ENCODE results near the gene LAX1. TPM values are rescaled to one million over a fixed set of nuclear protein-coding genes. Genes with fewer than 3 reads are reported as not detected.
A peak's percentile ranks its signal among the peaks of the same experiment; 100 is the strongest.
"Not testable (repeated sequence)": the region's sequence is repeated elsewhere in the genome, so short reads cannot be mapped to it uniquely, and the experiment has no call there.

Gene LAX1, protein sequence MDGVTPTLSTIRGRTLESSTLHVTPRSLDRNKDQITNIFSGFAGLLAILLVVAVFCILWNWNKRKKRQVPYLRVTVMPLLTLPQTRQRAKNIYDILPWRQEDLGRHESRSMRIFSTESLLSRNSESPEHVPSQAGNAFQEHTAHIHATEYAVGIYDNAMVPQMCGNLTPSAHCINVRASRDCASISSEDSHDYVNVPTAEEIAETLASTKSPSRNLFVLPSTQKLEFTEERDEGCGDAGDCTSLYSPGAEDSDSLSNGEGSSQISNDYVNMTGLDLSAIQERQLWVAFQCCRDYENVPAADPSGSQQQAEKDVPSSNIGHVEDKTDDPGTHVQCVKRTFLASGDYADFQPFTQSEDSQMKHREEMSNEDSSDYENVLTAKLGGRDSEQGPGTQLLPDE
- polyA plus RNA-seq (2013, experiment 1 of 2; ENCODE audit: insufficient read length), result not detected
- polyA plus RNA-seq (2013, experiment 2 of 2; ENCODE audit: insufficient read length), result 0.05 TPM

DNA sequence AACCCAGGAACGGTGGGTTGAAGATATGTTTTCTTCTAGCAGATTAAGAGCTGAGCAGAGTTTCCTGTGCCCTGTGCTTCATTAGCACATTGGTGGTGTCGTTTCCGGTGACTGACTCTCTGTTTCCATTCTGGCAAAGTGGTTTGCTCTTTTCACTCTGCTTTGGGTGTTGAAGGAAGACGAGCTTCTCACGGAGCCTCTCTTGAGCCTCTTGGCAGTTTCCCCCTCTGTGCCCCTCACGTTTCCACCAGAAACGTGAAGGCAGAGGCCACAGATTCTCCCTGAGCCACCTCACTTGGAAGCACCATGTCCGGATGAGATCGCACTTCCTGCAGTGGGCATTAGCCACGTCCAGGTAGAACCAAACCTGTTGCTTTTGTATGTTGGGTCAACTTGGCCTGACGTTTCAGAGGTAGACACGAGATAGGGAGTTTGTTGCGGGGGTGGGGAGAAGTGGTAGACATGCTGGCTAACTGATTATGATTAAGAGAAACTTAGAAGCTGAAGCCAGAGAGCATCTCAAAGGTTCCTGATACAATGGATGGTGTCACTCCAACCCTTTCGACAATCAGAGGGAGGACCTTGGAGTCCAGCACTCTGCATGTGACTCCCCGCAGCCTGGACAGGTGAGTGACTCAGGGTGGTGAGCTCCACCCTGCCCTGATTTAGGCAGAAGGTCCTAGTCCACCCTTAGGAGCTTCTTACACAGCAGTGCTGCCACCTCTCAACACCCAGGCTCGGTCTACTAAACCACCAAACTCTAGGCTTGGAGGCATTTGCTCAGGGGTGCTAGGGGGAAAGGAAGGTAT is at the start of gene LAX1:
TSS of gene LAX1 (plus strand) at position 155 of the 809 bp plus-strand sequence. CDS start at position 538, 383 bp downstream.
- DNase-seq, result no peak

DNA sequence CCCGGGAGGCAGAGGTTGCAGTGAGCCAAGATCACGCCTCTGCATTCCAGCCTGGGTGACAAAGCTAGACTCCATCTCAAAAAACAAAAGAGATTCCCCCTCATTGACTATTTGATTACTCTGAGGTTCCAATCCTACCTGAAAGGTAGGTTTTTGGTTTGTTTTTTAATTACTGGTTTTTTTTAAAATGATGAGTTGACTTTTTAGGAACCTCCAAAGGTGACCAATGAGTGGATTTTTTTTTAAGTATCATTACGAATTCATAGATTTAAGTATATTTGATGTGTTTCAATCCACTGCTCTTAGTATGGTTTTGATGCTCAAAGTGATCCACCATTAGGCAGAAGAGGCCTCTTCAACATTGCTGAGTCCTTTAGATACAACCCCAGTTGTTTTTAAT is 47.9 kb upstream of the LAX1 start:
- DNase-seq, result no peak

GRCh38 chr1:203720242-203720641 is 44.7 kb upstream of the LAX1 start:
- no peak for DNase-seq

DNA sequence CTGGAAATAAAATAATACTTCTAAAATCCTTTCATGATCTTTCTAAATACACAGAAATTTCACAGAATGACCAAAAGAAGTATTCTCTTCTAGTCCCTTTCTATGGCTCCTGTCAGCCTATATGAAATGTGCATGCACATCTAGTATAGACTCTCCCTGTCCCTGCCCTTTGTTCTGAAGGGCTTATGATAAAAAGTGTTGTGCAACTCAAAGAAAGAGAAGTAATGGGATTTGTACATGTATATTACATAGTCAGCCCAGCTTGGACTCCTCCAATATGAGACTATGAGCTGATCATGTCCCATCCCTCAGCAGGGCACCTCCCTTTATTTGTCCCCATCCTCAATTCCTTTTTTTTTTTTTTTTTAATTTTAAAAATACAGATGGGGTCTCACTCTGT is 42.1 kb upstream of the LAX1 start:
- no peak for DNase-seq

DNA sequence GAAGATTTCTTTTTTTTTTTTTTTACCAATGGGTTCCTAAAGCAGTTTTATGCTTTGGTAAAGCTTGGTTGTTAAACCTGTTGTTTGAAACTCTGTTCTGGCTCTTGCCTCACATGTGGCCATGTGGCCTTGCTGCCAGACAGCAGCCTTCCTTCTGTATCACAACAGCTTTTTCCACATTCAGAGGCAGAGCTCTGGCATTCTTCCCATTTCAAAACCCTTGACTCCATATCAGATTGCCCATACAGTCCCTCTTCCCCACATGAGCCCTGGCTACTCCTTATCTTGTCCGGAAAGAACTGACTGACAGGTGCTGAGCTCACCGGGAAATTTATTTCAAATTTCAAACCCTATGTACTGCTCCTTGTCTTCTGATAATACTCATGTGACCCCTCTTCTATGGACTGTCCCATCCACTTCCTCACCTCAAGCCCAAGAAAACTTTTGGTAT is 38.5 kb upstream of the LAX1 start:
- DNase-seq, result no peak

GRCh38 chr1:203733009-203733863 is 31.7 kb upstream of the LAX1 start:
- no peak for DNase-seq

DNA sequence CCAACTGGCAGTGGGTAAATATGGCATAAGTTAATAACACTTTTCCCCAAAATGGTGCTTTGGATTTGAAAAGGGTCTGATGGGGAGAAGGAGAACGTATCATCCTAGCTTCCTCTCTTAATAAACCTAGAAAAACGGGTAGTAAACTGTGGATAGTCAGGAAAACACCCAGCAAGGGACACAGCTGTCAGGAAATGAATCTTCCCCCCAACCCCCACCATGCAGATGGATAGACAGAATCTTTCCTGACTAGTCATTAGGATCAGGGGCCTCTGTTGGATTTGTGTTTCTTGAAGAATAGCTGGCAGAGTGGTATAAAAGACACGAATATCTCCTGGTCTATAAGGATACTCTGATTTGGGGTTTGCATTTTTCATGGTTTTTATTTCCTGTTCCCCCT is 22.5 kb upstream of the LAX1 start:
- DNase-seq, result peak; percentile 23

- DNase-seq, result no peak
Observed at GRCh38 chr1:203743091-203743571, 21.9 kb upstream of the LAX1 start.

- peak; percentile 8 for DNase-seq
Observed at GRCh38 chr1:203744075-203744972, 20.7 kb upstream of the LAX1 start.

DNA sequence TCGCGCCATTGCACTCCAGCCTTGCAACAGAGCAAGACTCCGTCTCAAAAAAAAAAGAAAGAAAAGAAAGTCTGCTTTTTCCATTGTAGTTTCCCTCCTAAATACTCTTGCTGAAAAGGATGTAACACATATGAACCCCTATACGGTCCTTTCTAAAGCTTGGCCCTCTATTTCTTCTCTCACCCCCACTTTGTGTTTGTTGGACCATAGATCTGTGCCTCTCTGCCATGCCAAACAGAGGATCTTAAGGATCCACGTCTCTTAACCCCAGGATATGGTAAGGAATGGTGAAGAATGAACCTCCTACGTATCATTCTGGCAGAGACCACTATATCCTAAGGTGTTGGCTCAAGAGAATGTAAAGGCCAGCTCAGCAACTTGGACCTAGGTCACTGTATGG is 18.7 kb upstream of the LAX1 start:
- no peak for DNase-seq

GRCh38 chr1:203751051-203751450 is 13.9 kb upstream of the LAX1 start:
- peak; percentile 84 for DNase-seq

GRCh38 chr1:203751618-203752361 is 13.2 kb upstream of the LAX1 start:
- DNase-seq, result not testable (repeated sequence)

- DNase-seq, result no peak
Observed at GRCh38 chr1:203754455-203754864, 10.5 kb upstream of the LAX1 start.

DNA sequence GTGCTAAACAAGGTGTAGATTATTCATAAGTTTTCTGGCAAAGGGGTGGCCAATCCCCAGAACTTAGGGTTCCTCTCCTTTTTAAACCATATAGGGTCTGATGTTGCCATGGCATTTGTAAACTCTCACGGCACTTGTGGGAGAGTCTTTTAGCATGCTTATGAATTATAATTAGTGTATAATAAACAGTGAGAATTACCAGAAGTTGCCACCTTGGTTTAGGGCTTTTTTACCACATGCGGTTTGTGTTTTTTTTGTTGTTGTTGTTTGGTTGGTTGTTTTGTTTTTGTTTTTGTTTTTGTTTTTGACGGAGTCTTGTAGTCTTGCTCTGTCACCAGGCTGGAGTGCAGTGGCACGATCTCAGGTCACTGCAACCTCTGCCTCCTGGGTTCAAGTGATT is 8.9 kb upstream of the LAX1 start:
- no peak for DNase-seq

DNA sequence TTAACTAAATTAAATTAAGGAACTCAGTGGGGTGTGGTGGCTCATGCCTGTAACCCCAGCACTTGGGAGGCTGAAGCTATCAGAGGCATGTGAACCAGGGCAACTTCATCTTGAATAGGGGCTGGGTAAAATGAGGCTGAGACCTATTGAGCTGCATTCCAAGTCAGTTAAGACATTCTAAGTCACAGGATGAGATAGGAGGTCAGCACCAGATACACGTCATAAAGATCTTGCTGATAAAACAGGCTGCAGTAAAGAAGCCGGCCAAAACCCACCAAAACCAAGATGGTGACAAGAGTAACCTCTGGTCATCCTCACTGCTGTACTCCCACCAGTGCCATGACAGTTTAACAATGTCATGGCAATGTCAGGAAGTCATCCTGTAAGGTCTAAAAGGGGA is 6.2 kb upstream of the LAX1 start:
- not testable (repeated sequence) for DNase-seq

DNA sequence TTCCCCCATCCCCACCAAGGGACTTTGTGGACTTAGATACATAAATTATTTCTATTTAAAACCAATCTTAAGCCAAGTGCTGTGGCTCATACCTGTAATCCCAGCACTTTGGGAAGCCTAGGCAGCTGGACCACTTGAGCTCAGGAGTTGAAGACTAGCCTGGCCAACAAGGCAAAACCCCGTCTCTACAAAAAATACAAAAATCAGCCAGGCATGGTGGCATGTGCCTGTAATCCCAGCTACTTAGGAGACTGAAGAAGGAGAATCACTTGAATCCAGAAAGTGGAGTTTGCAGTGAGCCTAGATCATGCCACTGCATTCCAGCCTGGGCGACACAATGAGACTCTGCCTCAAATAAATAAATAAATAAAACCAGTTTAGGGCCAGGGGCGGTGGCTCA is 4.5 kb upstream of the LAX1 start:
- DNase-seq, result no peak

DNA sequence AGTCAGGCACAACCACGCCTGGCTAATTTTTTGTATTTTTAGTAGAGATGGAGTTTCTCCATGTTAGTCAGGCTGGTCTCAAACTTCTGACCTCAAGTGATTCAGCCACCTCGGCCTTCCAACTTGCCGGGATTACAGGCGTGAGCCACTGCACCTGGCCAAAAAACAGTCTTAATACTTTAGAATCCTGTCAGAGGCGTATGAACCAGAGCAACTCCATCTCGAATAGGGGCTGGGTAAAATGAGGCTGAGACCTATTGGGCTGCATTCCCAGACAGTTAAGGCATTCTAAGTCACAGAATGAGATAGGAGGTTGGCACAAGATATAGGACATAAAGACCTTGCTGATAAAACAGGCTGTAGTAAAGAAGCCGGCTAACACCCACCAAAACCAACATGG is 3.0 kb upstream of the LAX1 start:
- not testable (repeated sequence) for DNase-seq

GRCh38 chr1:203763505-203763904 is 1.5 kb upstream of the LAX1 start:
- DNase-seq, result no peak

GRCh38 chr1:203764105-203765028 is 616 bp upstream of the LAX1 start:
- no peak for DNase-seq
